ENCODE results near the gene CNOT1. TPM values are rescaled to one million over a fixed set of nuclear protein-coding genes. Genes with fewer than 3 reads are reported as not detected.

The CNOT1 gene
- polyA plus RNA-seq, 1 donor (not counting 4 experiments of a cell fraction or from before 2014, with no cell fraction given), result 163 TPM

DNA sequence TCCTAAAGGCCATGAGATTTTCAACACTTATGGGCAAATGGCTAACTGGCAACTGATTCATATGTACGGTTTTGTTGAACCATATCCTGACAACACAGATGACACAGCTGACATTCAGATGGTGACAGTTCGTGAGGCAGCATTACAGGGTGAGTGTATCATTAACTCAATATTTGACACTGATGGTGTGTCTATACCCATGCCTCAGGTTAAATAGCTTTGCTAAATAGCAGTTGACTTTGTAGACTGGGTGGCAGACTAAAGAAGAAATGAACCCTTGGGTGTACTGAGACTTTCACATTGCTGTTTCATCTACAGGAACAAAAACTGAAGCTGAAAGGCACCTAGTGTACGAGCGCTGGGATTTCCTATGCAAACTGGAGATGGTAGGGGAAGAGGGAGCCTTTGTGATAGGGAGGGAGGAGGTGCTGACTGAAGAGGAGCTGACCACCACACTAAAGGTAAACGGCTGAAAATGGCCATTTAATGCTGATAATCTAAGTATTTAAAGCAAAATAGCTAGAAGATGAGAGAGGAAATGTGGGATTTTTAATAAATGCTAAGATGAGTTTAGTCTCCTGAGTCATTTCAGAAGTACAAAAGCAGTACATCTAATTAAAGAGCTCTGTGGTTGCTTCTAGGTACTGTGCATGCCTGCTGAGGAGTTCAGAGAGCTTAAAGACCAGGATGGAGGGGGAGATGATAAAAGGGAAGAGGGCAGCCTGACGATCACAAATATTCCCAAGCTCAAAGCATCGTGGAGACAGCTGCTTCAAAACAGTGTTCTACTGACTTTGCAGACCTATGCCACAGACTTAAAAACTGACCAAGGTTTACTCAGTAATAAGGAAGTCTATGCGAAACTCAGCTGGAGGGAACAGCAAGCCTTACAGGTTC, 111.3 kb downstream of the CNOT1 start:
- H3K9me1 ChIP-seq (ENCODE audit: control insufficient read depth, extremely low read depth, insufficient read depth, low read length), result no peaks in the 10 kb centered on the region
- no peak for TF ChIP-seq EZH2 (IDR thresholded peaks at IDR 0.05; ENCODE audit: low read length)
- TF ChIP-seq, protein P1, sequence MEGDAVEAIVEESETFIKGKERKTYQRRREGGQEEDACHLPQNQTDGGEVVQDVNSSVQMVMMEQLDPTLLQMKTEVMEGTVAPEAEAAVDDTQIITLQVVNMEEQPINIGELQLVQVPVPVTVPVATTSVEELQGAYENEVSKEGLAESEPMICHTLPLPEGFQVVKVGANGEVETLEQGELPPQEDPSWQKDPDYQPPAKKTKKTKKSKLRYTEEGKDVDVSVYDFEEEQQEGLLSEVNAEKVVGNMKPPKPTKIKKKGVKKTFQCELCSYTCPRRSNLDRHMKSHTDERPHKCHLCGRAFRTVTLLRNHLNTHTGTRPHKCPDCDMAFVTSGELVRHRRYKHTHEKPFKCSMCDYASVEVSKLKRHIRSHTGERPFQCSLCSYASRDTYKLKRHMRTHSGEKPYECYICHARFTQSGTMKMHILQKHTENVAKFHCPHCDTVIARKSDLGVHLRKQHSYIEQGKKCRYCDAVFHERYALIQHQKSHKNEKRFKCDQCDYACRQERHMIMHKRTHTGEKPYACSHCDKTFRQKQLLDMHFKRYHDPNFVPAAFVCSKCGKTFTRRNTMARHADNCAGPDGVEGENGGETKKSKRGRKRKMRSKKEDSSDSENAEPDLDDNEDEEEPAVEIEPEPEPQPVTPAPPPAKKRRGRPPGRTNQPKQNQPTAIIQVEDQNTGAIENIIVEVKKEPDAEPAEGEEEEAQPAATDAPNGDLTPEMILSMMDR (optimal IDR thresholded peaks at IDR 0.05 in 1 of 3, IDR thresholded peaks at IDR 0.05 in 1 of 3, conservative IDR thresholded peaks at IDR 0.05 in 1 of 3; ENCODE audit: extremely low read depth in 1 of 3, insufficient read depth in 2 of 3, low read length in 3 of 3), result no peak
- H2AFZ ChIP-seq (ENCODE audit: control insufficient read depth, low read length), result no peak overlapping the region
- no peak overlapping the region for H3K9ac ChIP-seq (ENCODE audit: control insufficient read depth, extremely low read depth, insufficient read depth, low read length)
- no peaks in the 10 kb centered on the region for H3K79me2 ChIP-seq (ENCODE audit: control insufficient read depth, insufficient read depth, low read length)
- H3K4me2 ChIP-seq (ENCODE audit: control insufficient read depth, extremely low read depth, insufficient read depth, low read depth, low read length), result no peak overlapping the region
- H3K36me3 ChIP-seq (ENCODE audit: control insufficient read depth in 2 of 2, extremely low read depth in 1 of 2, insufficient read depth in 2 of 2, low read length in 2 of 2), result peaks cover 17 to 33% of the 10 kb centered on the region in 2 experiments
- H3K4me1 ChIP-seq (ENCODE audit: control insufficient read depth, extremely low read depth, insufficient read depth, low read length), result peaks cover 14% of the 10 kb centered on the region
- no peak overlapping the region for H3K4me3 ChIP-seq (ENCODE audit: control insufficient read depth in 2 of 3, extremely low read depth in 1 of 3, insufficient read depth in 2 of 3, low read depth in 1 of 3, low read length in 3 of 3)
- no peak for DNase-seq (ENCODE audit: low read depth, low spot score)
- peaks cover 11% of the 10 kb centered on the region for H4K20me1 ChIP-seq (ENCODE audit: control insufficient read depth, extremely low read depth, insufficient read depth, low read length)
- no peaks in the 10 kb centered on the region for H3K27me3 ChIP-seq (ENCODE audit: control insufficient read depth, extremely low read depth, insufficient read depth, low read length)
- H3K27ac ChIP-seq (ENCODE audit: control insufficient read depth, insufficient read depth, low read length), result no peak overlapping the region
- dilution Hi-C loops (cut with MboI; ENCODE audit: extremely low pct_ligation_motif_present, low sequenced_read_pairs), result no loop called here
- no peaks in the 10 kb centered on the region for H3K9me3 ChIP-seq (ENCODE audit: control insufficient read depth, low read depth, low read length)
- FAIRE-seq, result no peak

DNA sequence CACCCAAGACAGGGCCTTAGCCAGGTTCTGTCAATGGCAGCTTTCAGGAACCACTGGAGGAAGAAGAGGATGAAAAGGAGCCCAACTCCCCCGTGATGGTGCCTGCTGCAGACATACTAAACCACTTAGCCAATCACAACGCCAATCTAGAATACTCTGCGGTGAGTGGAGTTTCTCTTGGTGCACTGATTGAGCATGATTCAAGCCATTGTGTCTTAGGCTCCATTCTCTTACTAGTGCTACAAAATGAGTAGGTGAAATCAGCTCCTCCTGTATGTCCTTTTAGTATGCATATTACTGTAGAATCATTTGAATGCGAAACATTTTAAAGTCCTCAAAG, 112.9 kb downstream of the CNOT1 start:
- Histone ChIP-seq H3K4me2 (ENCODE audit: control insufficient read depth, extremely low read depth, insufficient read depth, low read depth, low read length) (peak overlapping the region; percentile 78), H3K9ac (ENCODE audit: control insufficient read depth, extremely low read depth, insufficient read depth, low read length) (peak overlapping the region; percentile 53), H3K4me3 (ENCODE audit: control insufficient read depth in 2 of 3, extremely low read depth in 1 of 3, insufficient read depth in 2 of 3, low read depth in 1 of 3, low read length in 3 of 3) (peak overlapping the region in 2 of 3 experiments; percentile 53 to 58), H3K9me1 (ENCODE audit: control insufficient read depth, extremely low read depth, insufficient read depth, low read length) (no peaks in the 10 kb centered on the region), H3K9me3 (ENCODE audit: control insufficient read depth, low read depth, low read length) (no peaks in the 10 kb centered on the region), H3K79me2 (ENCODE audit: control insufficient read depth, insufficient read depth, low read length) (no peaks in the 10 kb centered on the region), H3K27ac (ENCODE audit: control insufficient read depth, insufficient read depth, low read length) (no peak overlapping the region), H3K27me3 (ENCODE audit: control insufficient read depth, extremely low read depth, insufficient read depth, low read length) (no peaks in the 10 kb centered on the region), H3K4me1 (ENCODE audit: control insufficient read depth, extremely low read depth, insufficient read depth, low read length) (peaks cover 14% of the 10 kb centered on the region), H3K36me3 (ENCODE audit: control insufficient read depth in 2 of 2, extremely low read depth in 1 of 2, insufficient read depth in 2 of 2, low read length in 2 of 2) (peaks cover 15 to 30% of the 10 kb centered on the region in 2 experiments), H2AFZ (ENCODE audit: control insufficient read depth, low read length) (no peak overlapping the region), H4K20me1 (ENCODE audit: control insufficient read depth, extremely low read depth, insufficient read depth, low read length) (peaks cover 11% of the 10 kb centered on the region)
- DNase-seq (ENCODE audit: low read depth, low spot score) (no peak), FAIRE-seq (no peak)
- dilution Hi-C loops (cut with MboI; ENCODE audit: extremely low pct_ligation_motif_present, low sequenced_read_pairs), result no loop called here
- TF ChIP-seq, protein P1 (optimal IDR thresholded peaks at IDR 0.05 in 1 of 3, IDR thresholded peaks at IDR 0.05 in 1 of 3, conservative IDR thresholded peaks at IDR 0.05 in 1 of 3; ENCODE audit: extremely low read depth in 1 of 3, insufficient read depth in 2 of 3, low read length in 3 of 3), result no peak
- no peak for TF ChIP-seq EZH2 (IDR thresholded peaks at IDR 0.05; ENCODE audit: low read length)

Measured in keratinocyte (primary cell).